ENCODE measurements around the gene SP5.
A peak's percentile ranks its signal among the peaks of the same experiment; 100 is the strongest.
"Not testable (repeated sequence)": the region's sequence is repeated elsewhere in the genome, so short reads cannot be mapped to it uniquely, and the experiment has no call there.

SP5 gene

DNA sequence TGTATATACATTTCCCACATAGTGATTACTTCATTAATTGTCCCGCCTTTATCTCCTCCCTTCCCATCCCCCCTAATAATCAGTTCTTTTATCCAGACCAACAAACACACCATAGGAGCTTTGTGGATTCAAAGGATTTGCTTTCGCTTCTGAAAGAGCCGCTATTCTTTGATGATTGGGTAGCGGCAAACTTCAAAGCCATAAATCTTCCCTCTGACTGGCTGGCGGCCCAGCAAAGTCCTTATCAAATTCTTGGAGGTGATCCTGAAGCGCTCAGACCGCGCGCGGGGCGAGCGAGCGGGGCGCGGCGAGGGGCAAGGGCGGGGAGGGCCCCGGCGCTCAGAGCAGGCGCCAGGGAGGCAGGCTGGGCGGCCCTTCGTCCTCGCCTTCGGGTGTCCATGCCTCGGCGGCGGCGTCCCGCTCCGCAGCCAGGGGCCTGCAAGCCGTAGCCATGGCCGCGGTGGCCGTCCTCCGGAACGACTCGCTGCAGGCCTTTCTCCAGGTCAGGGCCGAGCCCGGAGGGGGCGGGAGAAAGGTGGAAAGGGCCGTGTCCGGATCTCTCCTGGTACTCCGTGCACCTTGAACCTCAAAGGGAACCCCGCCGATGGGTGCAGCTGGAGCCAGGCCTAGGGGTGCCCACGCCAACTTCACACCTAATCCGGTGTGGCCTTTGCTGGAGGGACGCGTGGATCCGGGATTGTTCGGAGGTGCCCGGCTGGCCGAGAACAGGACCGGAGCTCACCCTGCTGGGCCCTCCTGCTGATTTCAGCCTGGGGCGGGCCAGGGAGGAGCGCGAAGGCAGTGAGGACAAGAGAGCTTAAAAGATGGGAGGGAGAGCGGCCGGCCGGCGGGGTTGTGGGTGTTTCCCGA lies at the start of gene SP5:
TSS of gene SP5 (plus strand) at position 276 of the 870 bp plus-strand sequence. CDS start at position 452, 176 bp downstream.
- DNase-seq (ENCODE audit: low read depth), result peak; percentile 19

GRCh38 chr2:170665743-170666142 lies 49.4 kb upstream of the SP5 start:
- DNase-seq (ENCODE audit: low read depth), result no peak

GRCh38 chr2:170669909-170670308 lies 45.2 kb upstream of the SP5 start:
- no peak for DNase-seq (ENCODE audit: low read depth)

- no peak for DNase-seq (ENCODE audit: low read depth)
Measured at GRCh38 chr2:170670651-170671050, 44.5 kb upstream of the SP5 start.

DNA sequence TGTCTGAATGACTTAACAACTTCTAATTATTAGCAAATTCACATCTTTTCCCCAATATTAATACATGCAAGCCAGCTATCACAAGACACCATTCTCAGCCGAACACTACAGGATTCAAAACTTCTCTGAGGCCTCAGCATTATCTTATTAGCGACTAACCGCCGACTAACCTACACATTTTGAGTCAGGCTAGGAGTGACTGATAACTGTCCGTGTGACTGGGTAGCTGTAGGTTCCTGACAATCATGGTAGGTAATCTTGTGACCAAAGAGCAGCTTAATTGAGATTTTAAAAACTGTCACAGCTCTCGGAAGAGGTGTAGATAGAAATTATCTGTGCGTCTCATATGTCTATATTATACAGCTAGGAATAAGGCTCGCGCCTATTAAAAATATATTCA lies 44.1 kb upstream of the SP5 start:
- DNase-seq (ENCODE audit: low read depth), result no peak

- not testable (repeated sequence) for DNase-seq (ENCODE audit: low read depth)
Measured at GRCh38 chr2:170674282-170674681, 40.9 kb upstream of the SP5 start.

DNA sequence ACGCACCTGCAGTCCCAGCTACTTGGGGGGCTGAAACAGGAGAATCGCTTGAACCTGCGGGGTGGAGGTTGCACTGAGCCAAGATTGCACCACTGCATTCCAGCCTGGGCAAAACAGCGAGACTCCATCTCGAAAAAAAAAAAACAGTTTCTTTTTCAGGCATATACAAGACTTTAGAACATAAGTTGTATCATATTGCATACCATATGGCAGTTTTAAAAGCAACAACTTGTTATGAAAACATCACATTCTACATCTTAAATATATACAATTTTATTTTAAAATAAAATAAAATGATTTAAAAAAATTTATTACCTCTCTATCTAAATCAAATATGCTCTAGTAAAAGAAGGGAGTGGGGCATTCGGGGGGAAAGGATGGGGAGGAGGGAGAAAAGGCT lies 39.4 kb upstream of the SP5 start:
- DNase-seq (ENCODE audit: low read depth), result no peak

DNA sequence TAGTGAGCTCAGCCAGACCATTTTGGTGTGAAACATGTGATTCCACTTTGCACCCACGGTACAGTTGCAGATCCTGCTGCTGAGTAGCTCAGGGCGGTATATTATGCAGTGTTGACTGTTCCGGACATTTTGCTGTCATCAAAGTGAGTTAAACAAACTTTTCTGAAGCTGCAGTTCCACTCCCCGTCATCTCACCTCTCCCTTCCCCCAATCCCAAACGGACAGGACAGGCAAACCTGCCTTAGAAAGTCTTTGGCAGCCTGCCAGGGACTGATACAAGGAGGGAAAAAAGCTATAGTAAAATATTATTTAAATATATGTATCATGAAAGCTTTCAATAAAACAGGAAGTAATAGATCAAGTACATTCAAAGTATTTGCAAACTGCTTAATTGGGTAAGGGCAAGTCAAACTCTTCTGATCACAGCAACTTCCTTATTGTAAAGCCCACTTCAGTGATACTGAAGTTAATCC lies 35.5 kb upstream of the SP5 start:
- no peak for DNase-seq (ENCODE audit: low read depth)

GRCh38 chr2:170680172-170680941 lies 34.8 kb upstream of the SP5 start:
- no peak for DNase-seq (ENCODE audit: low read depth)

DNA sequence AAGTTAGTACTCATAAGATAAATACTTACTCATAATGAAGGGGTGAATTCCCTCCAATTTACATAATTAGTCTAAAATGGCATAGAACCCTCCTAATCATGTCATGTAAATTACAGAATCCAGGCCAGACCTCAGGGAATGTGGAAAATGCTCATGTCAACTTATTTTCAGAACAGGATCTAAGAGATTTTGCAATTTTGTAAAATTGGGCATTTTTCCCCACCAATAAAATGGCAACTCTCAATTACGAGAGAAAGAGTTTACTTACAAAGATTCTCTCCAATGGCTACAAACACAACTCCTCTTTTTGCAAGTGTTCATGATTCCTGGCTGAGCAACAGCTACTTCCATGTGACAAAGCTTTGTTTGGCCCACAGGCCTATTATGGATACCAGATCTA lies 33.8 kb upstream of the SP5 start:
- no peak for DNase-seq (ENCODE audit: low read depth)

GRCh38 chr2:170685591-170685990 lies 29.5 kb upstream of the SP5 start:
- DNase-seq (ENCODE audit: low read depth), result no peak

- DNase-seq (ENCODE audit: low read depth), result no peak
Measured at GRCh38 chr2:170689481-170689880, 25.7 kb upstream of the SP5 start.

- no peak for DNase-seq (ENCODE audit: low read depth)
Measured at GRCh38 chr2:170690640-170691039, 24.5 kb upstream of the SP5 start.

- DNase-seq (ENCODE audit: low read depth), result no peak
Measured at GRCh38 chr2:170694316-170694715, 20.8 kb upstream of the SP5 start.

- DNase-seq (ENCODE audit: low read depth), result no peak
Measured at GRCh38 chr2:170695521-170696410, 19.4 kb upstream of the SP5 start.

- DNase-seq (ENCODE audit: low read depth), result no peak
Measured at GRCh38 chr2:170696948-170697347, 18.2 kb upstream of the SP5 start.

- DNase-seq (ENCODE audit: low read depth), result no peak
Measured at GRCh38 chr2:170701011-170701410, 14.1 kb upstream of the SP5 start.

- DNase-seq (ENCODE audit: low read depth), result no peak
Measured at GRCh38 chr2:170703776-170704476, 11.2 kb upstream of the SP5 start.

- DNase-seq (ENCODE audit: low read depth), result no peak
Measured at GRCh38 chr2:170707821-170708795, 7.0 kb upstream of the SP5 start.

DNA sequence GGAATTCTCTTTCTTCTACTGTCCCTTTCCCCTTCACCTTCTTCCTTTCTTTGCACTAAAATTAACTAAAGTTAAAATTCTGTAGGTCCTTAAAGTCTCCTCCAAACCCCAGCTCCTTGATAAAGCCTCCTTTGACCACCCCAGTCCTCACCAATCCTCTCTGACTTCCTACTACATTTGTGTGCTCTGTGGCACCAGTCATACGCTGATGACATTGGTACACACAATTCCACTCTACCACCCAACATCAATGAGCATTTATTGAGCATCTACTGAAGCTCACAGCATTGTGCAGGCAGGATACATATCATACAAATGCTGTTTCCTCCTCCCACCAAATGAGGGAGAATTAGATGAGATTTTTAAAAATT lies 4.5 kb upstream of the SP5 start:
- DNase-seq (ENCODE audit: low read depth), result no peak
